Osteoblast (primary cell): ENCODE measurements around the gene SACS. TPM values are rescaled to one million over a fixed set of nuclear protein-coding genes. Genes with fewer than 3 reads are reported as not detected.
A peak's percentile ranks its signal among the peaks of the same experiment; 100 is the strongest.

Source experiments
- DNase-seq: peaks from one replicate; pipeline ENCODE4 v3.0.0; 2011; ENCODE audit warnings: low spot score, mixed read lengths; ENCODE audit not compliant: insufficient read length; ENCODE audit errors: missing footprints
- H2AFZ ChIP-seq: 2 replicates; pipeline ENCODE4 v1.6.0; 2011; ENCODE audit warnings: mild to moderate bottlenecking, low read length
- H3K27ac ChIP-seq: 2 replicates; pipeline ENCODE4 v1.5.1; 2011; ENCODE audit warnings: mild to moderate bottlenecking, low read depth, low read length, moderate library complexity
- H3K27me3 ChIP-seq: 2 replicates; pipeline ENCODE4 v1.6.0; 2012; ENCODE audit warnings: mild to moderate bottlenecking, control low read depth, inconsistent platforms, low read length, moderate library complexity; ENCODE audit not compliant: insufficient read depth
- H3K36me3 ChIP-seq: 2 replicates; pipeline ENCODE4 v1.5.1; 2011; ENCODE audit warnings: mild to moderate bottlenecking, low read length, control low read depth, moderate library complexity; ENCODE audit not compliant: insufficient read depth
- H3K4me1 ChIP-seq: 2 replicates; pipeline ENCODE4 v1.5.1; 2011; ENCODE audit warnings: mild to moderate bottlenecking, low read length, control low read depth, moderate library complexity; ENCODE audit not compliant: insufficient read depth
- H3K4me2 ChIP-seq: 2 replicates; pipeline ENCODE4 v1.6.0; 2011; ENCODE audit warnings: mild to moderate bottlenecking, low read length; ENCODE audit not compliant: insufficient read depth
- H3K4me3 ChIP-seq: fragments of 200-600 bp; sonication (generic); 3 replicates; pipeline ENCODE4 v1.5.1; 2012; ENCODE audit warnings: mild to moderate bottlenecking, low read length, inconsistent platforms; ENCODE audit not compliant: insufficient read depth
- H3K79me2 ChIP-seq: 2 replicates; pipeline ENCODE4 v1.6.0; 2012; ENCODE audit warnings: mild to moderate bottlenecking, low read length, control low read depth, inconsistent platforms; ENCODE audit not compliant: insufficient read depth
- H3K9me3 ChIP-seq: 2 replicates; pipeline ENCODE4 v1.5.1; 2011; ENCODE audit warnings: low read depth, low read length, control low read depth
- H4K20me1 ChIP-seq: 2 replicates; pipeline ENCODE4 v1.6.0; 2012; ENCODE audit warnings: mild to moderate bottlenecking, low read length, control low read depth; ENCODE audit not compliant: insufficient read depth
- CTCF ChIP-seq: IDR thresholded peaks from 2 replicates; pipeline ENCODE4 v1.5.1; 2011; ENCODE audit warnings: mild to moderate bottlenecking, low read depth, low read length, moderate library complexity; ENCODE audit errors: extremely low read depth
- total RNA-seq: library from RNA; depleted of rRNA; stranded (reverse); fragments of >200 nt; gene quantifications from 2 replicates; pipeline ENCODE4 v1.2.3, GENCODE V29; 2012

Gene SACS
- 42.4 and 59.0 TPM in 2 replicates for total RNA-seq

- Histone ChIP-seq H3K36me3 (peaks cover 4% of the 10 kb centered on the region), H4K20me1 (no peaks in the 10 kb centered on the region), H3K4me3 (peak within 1 kb of the TSS; percentile 89), H3K4me1 (peaks cover 13% of the 10 kb centered on the region), H3K27ac (peak within 1 kb of the TSS; percentile 80), H3K9me3 (no peaks in the 10 kb centered on the region), H3K4me2 (peak within 1 kb of the TSS; percentile 80), H3K27me3 (no peaks in the 10 kb centered on the region), H2AFZ (peak within 1 kb of the TSS; percentile 99), H3K79me2 (peaks cover 13% of the 10 kb centered on the region)
- DNase-seq: peak; percentile 89
- no peak for TF ChIP-seq CTCF
Measured at GRCh38 chr13:23433171-23434153, at the start of gene SACS. Gene SACS (minus strand): TSS chr13:23433702. CDS start chr13:23411239, 22,463 bp downstream.

- Histone ChIP-seq H4K20me1 (no peaks in the 10 kb centered on the region), H3K36me3 (no peaks in the 10 kb centered on the region), H3K27me3 (no peaks in the 10 kb centered on the region), H3K4me1 (no peaks in the 10 kb centered on the region), H3K9me3 (no peaks in the 10 kb centered on the region), H2AFZ (no peak overlapping the region), H3K79me2 (no peaks in the 10 kb centered on the region), H3K27ac (no peak overlapping the region), H3K4me3 (no peak overlapping the region), H3K4me2 (no peak overlapping the region)
- no peak for TF ChIP-seq CTCF
- DNase-seq: no peak
Measured at GRCh38 chr13:23480324-23480723, 46.8 kb upstream of the SACS start.

- Histone ChIP-seq H3K79me2 (no peaks in the 10 kb centered on the region), H3K4me1 (no peaks in the 10 kb centered on the region), H3K27me3 (no peaks in the 10 kb centered on the region), H3K4me3 (no peak overlapping the region), H2AFZ (no peak overlapping the region), H3K4me2 (no peak overlapping the region), H4K20me1 (no peaks in the 10 kb centered on the region), H3K9me3 (no peaks in the 10 kb centered on the region), H3K36me3 (no peaks in the 10 kb centered on the region), H3K27ac (no peak overlapping the region)
- no peak for TF ChIP-seq CTCF
- no peak for DNase-seq
Measured at GRCh38 chr13:23477101-23477500, 43.6 kb upstream of the SACS start.

- Histone ChIP-seq H3K4me1 (no peaks in the 10 kb centered on the region), H4K20me1 (no peaks in the 10 kb centered on the region), H2AFZ (no peak overlapping the region), H3K4me3 (no peak overlapping the region), H3K36me3 (no peaks in the 10 kb centered on the region), H3K27me3 (no peaks in the 10 kb centered on the region), H3K79me2 (no peaks in the 10 kb centered on the region), H3K27ac (no peak overlapping the region), H3K9me3 (no peaks in the 10 kb centered on the region), H3K4me2 (no peak overlapping the region)
- no peak for TF ChIP-seq CTCF
- DNase-seq: no peak
Measured at GRCh38 chr13:23473221-23473620, 39.7 kb upstream of the SACS start.
